Mesothelial cell of epicardium (in vitro differentiated cells): ENCODE measurements around the gene FOSB. TPM values are rescaled to one million over a fixed set of nuclear protein-coding genes. Genes with fewer than 3 reads are reported as not detected.

Experiments used
- DNase-seq, 2 experiments: peaks; one replicate each; pipeline ENCODE4 v3.0.0; 2021; ENCODE audit warnings: low spot score in 2 of 2; ENCODE audit not compliant: unreplicated experiment in 2 of 2
- H3K27ac Mint-ChIP-seq: 2 replicates; pipeline ENCODE4 v1.8.0; 2021; ENCODE audit warnings: mixed read lengths
- H3K27me3 Mint-ChIP-seq: 2 replicates; pipeline ENCODE4 v1.8.0; 2021; ENCODE audit warnings: low read depth, mixed read lengths
- H3K36me3 Mint-ChIP-seq: 2 replicates; pipeline ENCODE4 v1.8.0; 2021; ENCODE audit warnings: mixed read lengths
- H3K4me1 Mint-ChIP-seq: 2 replicates; pipeline ENCODE4 v1.8.0; 2021; ENCODE audit warnings: mixed read lengths
- H3K4me3 Mint-ChIP-seq: 2 replicates; pipeline ENCODE4 v1.8.0; 2021; ENCODE audit warnings: mild to moderate bottlenecking, moderate library complexity, mixed read lengths
- H3K9me3 Mint-ChIP-seq: 2 replicates; pipeline ENCODE4 v1.8.0; 2021; ENCODE audit warnings: mixed read lengths
- CTCF ChIP-seq: fragments of 200-600 bp; sonication (generic); IDR thresholded peaks from one replicate; pipeline ENCODE4 v1.5.0; 2021; ENCODE audit warnings: antibody characterized with exemption; ENCODE audit not compliant: unreplicated experiment
- total RNA-seq: library from RNA; stranded (reverse); gene quantifications from 3 replicates; pipeline ENCODE4 v1.2.1, GENCODE V29; 2021

The FOSB gene
- total RNA-seq, 1 donor from 2014 or later, result 272 TPM

- H3K4me1 Mint-ChIP-seq, result no peaks in the 10 kb centered on the region
- no peaks in the 10 kb centered on the region for H3K36me3 Mint-ChIP-seq
- peak overlapping the region; percentile 92 for H3K4me3 Mint-ChIP-seq
- DNase-seq, result peak; percentile 94 to 98
- TF ChIP-seq CTCF, result peak; percentile 93
- no peaks in the 10 kb centered on the region for H3K27me3 Mint-ChIP-seq
- H3K27ac Mint-ChIP-seq, result peak overlapping the region; percentile 91
- H3K9me3 Mint-ChIP-seq, result no peaks in the 10 kb centered on the region
Measured at GRCh38 chr19:45485305-45486077, 17.7 kb downstream of the FOSB start.

GRCh38 chr19:45488708-45489107 lies 20.9 kb downstream of the FOSB start:
- DNase-seq, result no peak
- Mint-ChIP-seq H3K4me3 (no peak overlapping the region), H3K4me1 (peaks cover 9% of the 10 kb centered on the region), H3K36me3 (no peaks in the 10 kb centered on the region), H3K9me3 (no peaks in the 10 kb centered on the region), H3K27ac (no peak overlapping the region), H3K27me3 (no peaks in the 10 kb centered on the region)
- no peak for TF ChIP-seq CTCF

GRCh38 chr19:45489216-45489855 lies 21.5 kb downstream of the FOSB start:
- Mint-ChIP-seq H3K27me3 (no peaks in the 10 kb centered on the region), H3K4me3 (no peak overlapping the region), H3K9me3 (no peaks in the 10 kb centered on the region), H3K36me3 (no peaks in the 10 kb centered on the region), H3K27ac (no peak overlapping the region), H3K4me1 (peaks cover 9% of the 10 kb centered on the region)
- no peak for TF ChIP-seq CTCF
- DNase-seq, result no peak

- Mint-ChIP-seq H3K27ac (peak overlapping the region; percentile 41), H3K4me3 (peak overlapping the region; percentile 84), H3K4me1 (peaks cover 11% of the 10 kb centered on the region), H3K36me3 (no peaks in the 10 kb centered on the region), H3K9me3 (no peaks in the 10 kb centered on the region), H3K27me3 (peaks cover 13% of the 10 kb centered on the region)
- no peak for TF ChIP-seq CTCF
- no peak for DNase-seq
Measured at GRCh38 chr19:45492137-45492626, 24.4 kb downstream of the FOSB start.

- no peak for TF ChIP-seq CTCF
- H3K9me3 Mint-ChIP-seq, result no peaks in the 10 kb centered on the region
- peaks cover 20% of the 10 kb centered on the region for H3K27me3 Mint-ChIP-seq
- H3K4me3 Mint-ChIP-seq, result peak overlapping the region; percentile 84
- H3K4me1 Mint-ChIP-seq, result peaks cover 14% of the 10 kb centered on the region
- H3K27ac Mint-ChIP-seq, result peak overlapping the region; percentile 81
- DNase-seq, result peak in 1 of 2 experiments; percentile 54
- H3K36me3 Mint-ChIP-seq, result no peaks in the 10 kb centered on the region
Measured at GRCh38 chr19:45492627-45493470, 25.1 kb downstream of the FOSB start.
